Cardiac fibroblast (primary cell): Measurements from ENCODE around the gene EXOG.

Experiments used
- DNase-seq, 2 donors: peaks; one replicate each; pipeline versions ENCODE4 v3.0.0 to v3.0.0-alpha.2; 2010; ENCODE audit warnings: low read depth in 2 of 2
- H3K4me3 ChIP-seq, 2 donors: replicated peaks in 1 of 2; 1 replicate in 1 of 2; 2 replicates in 1 of 2; pipeline ENCODE4 v1.5.1; 2011; ENCODE audit warnings: low read depth in 2 of 2, low read length in 2 of 2, mild to moderate bottlenecking in 2 of 2, moderate library complexity in 1 of 2
- CTCF ChIP-seq: IDR thresholded peaks from one replicate; pipeline ENCODE4 v1.5.1; 2011; ENCODE audit warnings: low read depth, mild to moderate bottlenecking, low read length, inconsistent platforms

The EXOG gene

GRCh38 chr3:38478901-38479300, 17.2 kb upstream of the EXOG start:
- no peak overlapping the region for H3K4me3 ChIP-seq
- DNase-seq = no peak
- TF ChIP-seq CTCF = no peak

GRCh38 chr3:38479431-38480092, 16.6 kb upstream of the EXOG start:
- peak; percentile 89 for TF ChIP-seq CTCF
- no peak overlapping the region for H3K4me3 ChIP-seq
- DNase-seq = peak; percentile 77 to 81

GRCh38 chr3:38480093-38480445, 16.1 kb upstream of the EXOG start:
- no peak overlapping the region for H3K4me3 ChIP-seq
- no peak for TF ChIP-seq CTCF
- no peak for DNase-seq

GRCh38 chr3:38480930-38481329, 15.2 kb upstream of the EXOG start:
- TF ChIP-seq CTCF = no peak
- H3K4me3 ChIP-seq = no peak overlapping the region
- DNase-seq = no peak

- H3K4me3 ChIP-seq = no peak overlapping the region
- no peak for TF ChIP-seq CTCF
- DNase-seq = no peak
Observed at GRCh38 chr3:38482951-38483350, 13.2 kb upstream of the EXOG start.

GRCh38 chr3:38487323-38487722, 8.8 kb upstream of the EXOG start:
- no peak overlapping the region for H3K4me3 ChIP-seq
- TF ChIP-seq CTCF = no peak
- DNase-seq = no peak

- no peak for TF ChIP-seq CTCF
- DNase-seq = no peak
- no peak overlapping the region for H3K4me3 ChIP-seq
Observed at GRCh38 chr3:38488949-38489348, 7.2 kb upstream of the EXOG start.
